Right hindlimb (tissue), 1 donor: ENCODE data around the gene GNAZ.

Experiments
- DNase-seq: peaks from one replicate; pipeline ENCODE4 v3.0.0-alpha.2; 2018

Gene GNAZ

GRCh38 chr22:23095733-23096342 is 25.5 kb downstream of the GNAZ start:
- no peak for DNase-seq

GRCh38 chr22:23097412-23098229 is 27.3 kb downstream of the GNAZ start:
- no peak for DNase-seq

- DNase-seq = no peak
Measured at GRCh38 chr22:23098230-23098705, 27.9 kb downstream of the GNAZ start.

GRCh38 chr22:23098718-23099530 is 28.6 kb downstream of the GNAZ start:
- peak; percentile 55 for DNase-seq

GRCh38 chr22:23099531-23099804 is 29.1 kb downstream of the GNAZ start:
- DNase-seq = no peak

- no peak for DNase-seq
Measured at GRCh38 chr22:23100124-23100801, 29.9 kb downstream of the GNAZ start.

- DNase-seq = no peak
Measured at GRCh38 chr22:23101524-23101923, 31.2 kb downstream of the GNAZ start.

- DNase-seq = no peak
Measured at GRCh38 chr22:23102002-23102655, 31.8 kb downstream of the GNAZ start.

GRCh38 chr22:23102776-23103175 is 32.5 kb downstream of the GNAZ start:
- DNase-seq = no peak

- DNase-seq = no peak
Measured at GRCh38 chr22:23103199-23103954, 33.1 kb downstream of the GNAZ start.

GRCh38 chr22:23104187-23104971 is 34.1 kb downstream of the GNAZ start:
- no peak for DNase-seq

GRCh38 chr22:23105304-23105703 is 35.0 kb downstream of the GNAZ start:
- no peak for DNase-seq

- DNase-seq = no peak
Measured at GRCh38 chr22:23105919-23106318, 35.6 kb downstream of the GNAZ start.

- DNase-seq = no peak
Measured at GRCh38 chr22:23106344-23106743, 36.0 kb downstream of the GNAZ start.

GRCh38 chr22:23106906-23107367 is 36.6 kb downstream of the GNAZ start:
- DNase-seq = peak; percentile 80

GRCh38 chr22:23107487-23108248 is 37.3 kb downstream of the GNAZ start:
- no peak for DNase-seq

- DNase-seq = no peak
Measured at GRCh38 chr22:23108249-23109078, 38.1 kb downstream of the GNAZ start.

- DNase-seq = no peak
Measured at GRCh38 chr22:23109079-23109347, 38.7 kb downstream of the GNAZ start.

- DNase-seq = no peak
Measured at GRCh38 chr22:23109441-23109978, 39.2 kb downstream of the GNAZ start.
